Activated naive CD4-positive, alpha-beta T cell treated with anti-CD3 and anti-CD28 coated beads, Interleukin-2, amount 50 U/mL, for 24 hours (primary cell): ENCODE measurements around the gene GRB14.

ENCODE experiments used
- H3K27ac Mint-ChIP-seq: one replicate; pipeline ENCODE4 v1.8.0; 2021; ENCODE audit warnings: mild to moderate bottlenecking, mixed read lengths
- H3K27me3 Mint-ChIP-seq: one replicate; pipeline ENCODE4 v1.8.0; 2021; ENCODE audit warnings: mixed read lengths
- H3K36me3 Mint-ChIP-seq: one replicate; pipeline ENCODE4 v1.8.0; 2021; ENCODE audit warnings: mixed read lengths
- H3K4me1 Mint-ChIP-seq: one replicate; pipeline ENCODE4 v1.8.0; 2021; ENCODE audit warnings: mixed read lengths
- H3K4me3 Mint-ChIP-seq: one replicate; pipeline ENCODE4 v1.8.0; 2021; ENCODE audit warnings: mild to moderate bottlenecking, mixed read lengths
- H3K9me3 Mint-ChIP-seq: one replicate; pipeline ENCODE4 v1.8.0; 2021; ENCODE audit warnings: mixed read lengths

GRB14 gene

DNA sequence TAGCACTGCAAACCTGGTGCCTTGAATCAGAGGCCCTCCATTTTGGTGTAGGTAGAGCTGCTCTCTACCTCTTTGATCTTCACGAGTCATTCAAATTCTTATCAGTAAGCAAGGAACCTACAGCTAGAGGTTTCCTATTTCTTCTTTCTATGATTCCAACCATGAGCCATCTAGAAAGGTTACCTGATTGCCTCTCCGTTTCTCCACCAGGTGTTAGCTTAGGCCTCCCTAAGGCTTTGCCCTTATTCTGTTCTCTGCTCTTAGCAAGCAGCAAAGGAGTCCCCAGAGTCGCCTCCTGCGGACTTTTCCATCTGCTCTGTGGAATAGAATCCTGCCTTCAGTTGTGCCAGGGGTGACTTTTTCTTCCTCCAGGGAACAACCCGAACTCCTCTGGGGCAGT is 173.6 kb downstream of the GRB14 start:
- Mint-ChIP-seq H3K27ac (no peak overlapping the region), H3K9me3 (peaks cover 3% of the 10 kb centered on the region), H3K4me3 (no peak overlapping the region), H3K27me3 (no peaks in the 10 kb centered on the region), H3K36me3 (no peaks in the 10 kb centered on the region), H3K4me1 (no peaks in the 10 kb centered on the region)
